H9 (cell line): Measurements from ENCODE around the gene RLN1. TPM values are rescaled to one million over a fixed set of nuclear protein-coding genes. Genes with fewer than 3 reads are reported as not detected.

Experiments used
- DNase-seq: peaks from one replicate; pipeline ENCODE4 v3.0.0-alpha.2; 2017
- H2AFZ ChIP-seq: one replicate; pipeline ENCODE4 v1.6.1; 2013; ENCODE audit warnings: mild to moderate bottlenecking, low read length, control low read depth, moderate library complexity
- H2AK5ac ChIP-seq: 2 replicates; pipeline ENCODE4 v1.6.1; 2013; ENCODE audit warnings: low read length, control low read depth, mixed read lengths; ENCODE audit not compliant: insufficient read length
- H2BK120ac ChIP-seq: one replicate; pipeline ENCODE4 v1.6.1; 2013; ENCODE audit warnings: low read depth, mild to moderate bottlenecking, low read length, control low read depth, inconsistent platforms; ENCODE audit not compliant: poor library complexity, severe bottlenecking
- H2BK12ac ChIP-seq: 2 replicates; pipeline ENCODE4 v1.6.1; 2013; ENCODE audit warnings: low read length, control low read depth, mixed read lengths, low read depth; ENCODE audit not compliant: insufficient read length
- H2BK15ac ChIP-seq: 2 replicates; pipeline ENCODE4 v1.6.1; 2013; ENCODE audit warnings: low read depth, low read length, control low read depth
- H2BK20ac ChIP-seq: one replicate; pipeline ENCODE4 v1.6.1; 2013; ENCODE audit warnings: low read depth, mild to moderate bottlenecking, low read length, control low read depth, inconsistent platforms; ENCODE audit not compliant: poor library complexity, severe bottlenecking
- H2BK5ac ChIP-seq: 2 replicates; pipeline ENCODE4 v1.6.1; 2013; ENCODE audit warnings: low read length, control low read depth, mixed read lengths; ENCODE audit not compliant: insufficient read length
- H3K14ac ChIP-seq: 2 replicates; pipeline ENCODE4 v1.6.1; 2013; ENCODE audit warnings: low read length, control low read depth; ENCODE audit not compliant: insufficient read depth
- H3K18ac ChIP-seq: 2 replicates; pipeline ENCODE4 v1.6.1; 2013; ENCODE audit warnings: low read depth, mild to moderate bottlenecking, mixed read lengths, low read length, control low read depth; ENCODE audit not compliant: insufficient read length
- H3K23ac ChIP-seq: 2 replicates; pipeline ENCODE4 v1.6.1; 2013; ENCODE audit warnings: low read length, control low read depth, mixed read lengths, low read depth; ENCODE audit not compliant: insufficient read length
- H3K23me2 ChIP-seq: 2 replicates; pipeline ENCODE4 v1.6.1; 2013; ENCODE audit warnings: low read depth, mild to moderate bottlenecking, mixed read lengths, low read length, control low read depth; ENCODE audit not compliant: insufficient read length, poor library complexity, severe bottlenecking
- H3K27ac ChIP-seq: 2 replicates; pipeline ENCODE4 v1.5.1; 2013; ENCODE audit warnings: low read length, control low read depth, mixed read lengths, low read depth; ENCODE audit not compliant: insufficient read length
- H3K27me3 ChIP-seq: 2 replicates; pipeline ENCODE4 v1.6.1; 2013; ENCODE audit warnings: low read length, control low read depth, inconsistent platforms; ENCODE audit not compliant: insufficient read depth
- H3K4ac ChIP-seq: 2 replicates; pipeline ENCODE4 v1.6.1; 2013; ENCODE audit warnings: low read depth, mild to moderate bottlenecking, control low read depth, inconsistent platforms, low read length, moderate library complexity
- H3K4me1 ChIP-seq: 2 replicates; pipeline ENCODE4 v1.6.1; 2013; ENCODE audit warnings: low read length, control low read depth, inconsistent platforms; ENCODE audit not compliant: insufficient read depth
- H3K4me2 ChIP-seq: 2 replicates; pipeline ENCODE4 v1.6.1; 2013; ENCODE audit warnings: low read length, control low read depth, mixed read lengths; ENCODE audit not compliant: insufficient read length, insufficient read depth
- H3K56ac ChIP-seq: 2 replicates; pipeline ENCODE4 v1.6.1; 2013; ENCODE audit warnings: low read depth, mild to moderate bottlenecking, mixed read lengths, low read length, control low read depth; ENCODE audit not compliant: insufficient read length
- H3K79me1 ChIP-seq: 2 replicates; pipeline ENCODE4 v1.6.1; 2013; ENCODE audit warnings: low read depth, mild to moderate bottlenecking, moderate library complexity, low read length, control low read depth, inconsistent platforms; ENCODE audit not compliant: insufficient read depth, poor library complexity, severe bottlenecking
- H3K79me2 ChIP-seq: 2 replicates; pipeline ENCODE4 v1.6.1; 2013; ENCODE audit warnings: low read length, control low read depth, inconsistent platforms; ENCODE audit not compliant: insufficient read depth
- H3K9ac ChIP-seq: 2 replicates; pipeline ENCODE4 v1.6.1; 2013; ENCODE audit warnings: low read length, control low read depth, mixed read lengths; ENCODE audit not compliant: insufficient read length; ENCODE audit errors: extremely low read depth
- H3K9me3 ChIP-seq: one replicate; pipeline ENCODE4 v1.6.1; 2013; ENCODE audit warnings: low read depth, low read length, inconsistent platforms; ENCODE audit not compliant: control insufficient read depth
- H3T11ph ChIP-seq: one replicate; pipeline ENCODE4 v1.6.1; 2013; ENCODE audit warnings: mild to moderate bottlenecking, low read length, control low read depth, inconsistent platforms
- H4K20me1 ChIP-seq: one replicate; pipeline ENCODE4 v1.6.1; 2013; ENCODE audit not compliant: control insufficient read depth, insufficient read length, insufficient read depth
- H4K5ac ChIP-seq: 2 replicates; pipeline ENCODE4 v1.6.1; 2013; ENCODE audit warnings: low read depth, mild to moderate bottlenecking, mixed read lengths, low read length, control low read depth; ENCODE audit not compliant: insufficient read length
- H4K8ac ChIP-seq: replicated peaks from 2 replicates; pipeline ENCODE4 v1.6.1; 2013; ENCODE audit warnings: low read length, control low read depth, mixed read lengths, low read depth; ENCODE audit not compliant: insufficient read length
- H4K91ac ChIP-seq: 2 replicates; pipeline ENCODE4 v1.6.1; 2013; ENCODE audit warnings: low read depth, mild to moderate bottlenecking, moderate library complexity, mixed read lengths, low read length, control low read depth; ENCODE audit not compliant: insufficient read length
- H3K27ac Mint-ChIP-seq, 3 experiments: 2 replicates in 2 of 3; 3 replicates in 1 of 3; pipeline ENCODE4 v1.8.0; 2020 to 2021; ENCODE audit warnings: mixed read lengths in 3 of 3, mild to moderate bottlenecking in 1 of 3, moderate library complexity in 1 of 3
- H3K27me3 Mint-ChIP-seq: 2 replicates; pipeline ENCODE4 v1.8.0; 2021; ENCODE audit warnings: low read depth, mild to moderate bottlenecking, moderate library complexity, mixed read lengths
- H3K36me3 Mint-ChIP-seq, 3 experiments: 2 replicates in 2 of 3; 3 replicates in 1 of 3; pipeline ENCODE4 v1.8.0; 2020 to 2021; ENCODE audit warnings: low read depth in 3 of 3, mixed read lengths in 3 of 3; ENCODE audit not compliant: insufficient read depth in 1 of 3
- H3K4me1 Mint-ChIP-seq, 2 experiments: 2 replicates each; pipeline ENCODE4 v1.8.0; 2020; ENCODE audit warnings: mixed read lengths in 2 of 2
- H3K4me3 Mint-ChIP-seq, 2 experiments: 2 replicates in 1 of 2; 3 replicates in 1 of 2; pipeline ENCODE4 v1.8.0; 2020 to 2021; ENCODE audit warnings: mild to moderate bottlenecking in 2 of 2, mixed read lengths in 2 of 2, moderate library complexity in 1 of 2
- H3K9me3 Mint-ChIP-seq, 2 experiments: 2 replicates in 1 of 2; 3 replicates in 1 of 2; pipeline ENCODE4 v1.8.0; 2020; ENCODE audit warnings: mild to moderate bottlenecking in 2 of 2, mixed read lengths in 2 of 2, moderate library complexity in 1 of 2
- CTCF ChIP-seq: fragments of 200-600 bp; sonication (generic); conservative IDR thresholded peaks from 3 replicates; pipeline ENCODE4 v1.8.0; 2021; ENCODE audit warnings: antibody characterized with exemption, mild to moderate bottlenecking
- WGBS: extraction: QIAGEN DNeasy Blood & Tissue Kit; methylation state at CpG from one replicate; pipeline ENCODE4 v1.1.7; 2013; ENCODE audit warnings: missing lambda C conversion rate, low lambda C conversion rate, mixed read lengths; ENCODE audit not compliant: insufficient read length; ENCODE audit errors: extremely low coverage; 5-methylcytosine and 5-hydroxymethylcytosine counted together
- total RNA-seq: library from RNA; stranded (reverse); gene quantifications from 2 replicates; pipeline ENCODE4 v1.2.1, GENCODE V29; 2021

Gene RLN1
- total RNA-seq, 1 experiment from 2014 or later: 0.52 TPM

- Mint-ChIP-seq H3K4me1 (peaks cover 0 to 4% of the 10 kb centered on the region in 2 experiments; a peak in 2 of 4 replicates), H3K27me3 (no peaks in the 10 kb centered on the region; the same call in 1 of the 2 replicates), H3K9me3 (no peaks in the 10 kb centered on the region), H3K27ac (no peak overlapping the region), H3K4me3 (no peak overlapping the region), H3K36me3 (no peaks in the 10 kb centered on the region)
- H4K20me1 ChIP-seq: no peaks in the 10 kb centered on the region
- no peak overlapping the region for H3K4ac ChIP-seq
- H2BK5ac ChIP-seq: no peak overlapping the region
- H3K79me2 ChIP-seq: no peaks in the 10 kb centered on the region
- no peak overlapping the region for H4K5ac ChIP-seq
- no peak overlapping the region for H4K8ac ChIP-seq
- no peak overlapping the region for H3K27ac ChIP-seq
- no peak overlapping the region for H3K9ac ChIP-seq
- no peak overlapping the region for H3K23ac ChIP-seq
- H3K4me1 ChIP-seq: no peaks in the 10 kb centered on the region
- H3K23me2 ChIP-seq: no peaks in the 10 kb centered on the region
- no peak for TF ChIP-seq CTCF
- H2BK20ac ChIP-seq: no peak overlapping the region
- no peak overlapping the region for H2AFZ ChIP-seq
- no peak overlapping the region for H3K14ac ChIP-seq
- H2BK12ac ChIP-seq: no peak overlapping the region
- H2AK5ac ChIP-seq: no peak overlapping the region
- H4K91ac ChIP-seq: no peak overlapping the region
- no peak overlapping the region for H2BK120ac ChIP-seq
- H3K79me1 ChIP-seq: no peaks in the 10 kb centered on the region
- DNase-seq: no peak
- H2BK15ac ChIP-seq: no peak overlapping the region
- H3K18ac ChIP-seq: no peak overlapping the region
- no peak overlapping the region for H3K4me2 ChIP-seq
- H3T11ph ChIP-seq: no peak overlapping the region
- H3K56ac ChIP-seq: no peak overlapping the region
- no CpG with 5 or more reads among the region's 1 CpG for WGBS
- H3K27me3 ChIP-seq: no peaks in the 10 kb centered on the region
- no peaks in the 10 kb centered on the region for H3K9me3 ChIP-seq
Measured at GRCh38 chr9:5357431-5358105, 17.9 kb upstream of the RLN1 start.
